ENCODE results near the gene BRD4. TPM values are rescaled to one million over a fixed set of nuclear protein-coding genes. Genes with fewer than 3 reads are reported as not detected.

The BRD4 gene
- total RNA-seq, 2 experiments from 2014 or later: 123 to 125 TPM

GRCh38 chr19:15288146-15288963, 44.0 kb downstream of the BRD4 start:
- CTCF ChIA-PET: interaction anchor here (0.9 to 1.2 kb wide), 2 partner anchors 9 to 18 kb away, joined by 3 read pairs; no protein-coding TSS in a partner anchor
- H3K4me1 Mint-ChIP-seq: peaks cover 91% of the 10 kb centered on the region
- no peak overlapping the region for H3K4me3 Mint-ChIP-seq
- H3K9me3 Mint-ChIP-seq (ENCODE audit: low read depth): no peaks in the 10 kb centered on the region
- no peak for DNase-seq
- H3K36me3 Mint-ChIP-seq: peaks cover 4% of the 10 kb centered on the region
- H3K27me3 Mint-ChIP-seq: no peaks in the 10 kb centered on the region
- peak; percentile 4 for ATAC-seq
- H3K27ac Mint-ChIP-seq: peak overlapping the region; percentile 6

- peaks cover 90% of the 10 kb centered on the region for H3K4me1 Mint-ChIP-seq
- no peaks in the 10 kb centered on the region for H3K9me3 Mint-ChIP-seq (ENCODE audit: low read depth)
- H3K36me3 Mint-ChIP-seq: peaks cover 4% of the 10 kb centered on the region
- no peak for DNase-seq
- H3K4me3 Mint-ChIP-seq: no peak overlapping the region
- peak; percentile 20 for ATAC-seq
- peak overlapping the region; percentile 52 for H3K27ac Mint-ChIP-seq
- CTCF ChIA-PET: interaction anchor here (1.0 kb wide), 1 partner anchor 151 kb away, joined by 3 read pairs; no protein-coding TSS in a partner anchor
- H3K27me3 Mint-ChIP-seq: no peaks in the 10 kb centered on the region
Measured at GRCh38 chr19:15287496-15287895, 44.8 kb downstream of the BRD4 start.

DNA sequence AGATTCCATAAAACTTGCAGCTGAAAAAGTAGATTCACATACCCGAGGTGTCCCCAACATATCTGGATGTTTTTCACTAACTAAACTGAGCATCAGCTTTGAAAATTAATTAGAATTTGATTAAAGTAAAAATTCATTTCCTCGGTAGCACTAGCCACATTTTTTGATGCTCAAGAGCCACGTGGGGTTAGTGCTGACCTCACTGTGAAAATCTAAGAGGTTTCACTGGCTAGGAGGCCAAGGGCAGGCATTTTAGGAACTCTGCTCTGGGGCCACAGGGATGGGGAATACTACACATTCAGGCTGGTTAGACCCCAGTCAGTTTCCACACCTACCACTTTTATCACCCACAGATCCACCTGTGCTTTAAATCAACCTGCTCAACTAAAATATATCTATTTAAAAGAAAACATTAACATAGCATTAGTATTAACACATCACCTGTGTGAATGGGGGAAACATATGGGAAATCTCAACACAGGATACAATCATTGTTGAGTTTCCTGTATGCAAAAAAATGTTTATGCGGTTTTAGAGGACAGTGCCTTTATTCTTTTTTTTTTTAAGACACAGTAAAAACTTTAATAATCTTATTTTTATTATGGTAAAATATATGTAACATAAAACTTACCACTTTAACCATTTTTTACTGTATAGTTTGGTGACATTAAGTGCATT, 45.5 kb downstream of the BRD4 start:
- DNase-seq (no peak), ATAC-seq (no peak)
- Mint-ChIP-seq H3K4me1 (peaks cover 91% of the 10 kb centered on the region), H3K27ac (no peak overlapping the region), H3K27me3 (no peaks in the 10 kb centered on the region), H3K36me3 (no peaks in the 10 kb centered on the region), H3K9me3 (ENCODE audit: low read depth) (no peaks in the 10 kb centered on the region), H3K4me3 (no peak overlapping the region)
- CTCF ChIA-PET: interaction anchor here (1.0 kb wide), 1 partner anchor 152 kb away, joined by 3 read pairs; no protein-coding TSS in a partner anchor

- CTCF ChIA-PET: no interaction called here
- no peak for DNase-seq
- Mint-ChIP-seq H3K27me3 (no peaks in the 10 kb centered on the region), H3K4me3 (no peak overlapping the region), H3K36me3 (no peaks in the 10 kb centered on the region), H3K27ac (no peak overlapping the region), H3K9me3 (ENCODE audit: low read depth) (no peaks in the 10 kb centered on the region), H3K4me1 (peaks cover 88% of the 10 kb centered on the region)
- no peak for ATAC-seq
Measured at GRCh38 chr19:15285896-15286591, 46.3 kb downstream of the BRD4 start.

DNA sequence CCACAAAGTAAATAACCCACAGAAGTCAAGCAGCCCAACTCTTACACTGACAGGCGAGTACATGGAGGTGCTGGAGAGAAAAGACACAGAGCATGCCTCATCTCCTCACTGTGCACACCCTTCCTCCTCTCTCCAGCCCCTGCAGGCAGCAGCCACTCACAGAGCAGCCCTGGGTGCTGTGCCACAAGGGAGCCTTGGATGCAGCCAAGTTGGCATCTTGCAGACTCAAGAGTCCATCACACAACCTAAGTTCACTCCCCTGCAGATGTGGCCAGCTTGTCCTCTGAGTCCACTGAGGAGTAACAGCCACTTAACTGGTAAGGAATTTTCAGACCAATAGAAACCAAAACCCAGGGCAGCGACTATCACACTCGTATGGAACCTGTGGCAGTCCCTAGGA, 47.4 kb downstream of the BRD4 start:
- H3K27ac Mint-ChIP-seq: no peak overlapping the region
- CTCF ChIA-PET: no interaction called here
- DNase-seq (no peak), ATAC-seq (no peak)
- H3K4me3 Mint-ChIP-seq: no peak overlapping the region
- H3K36me3 Mint-ChIP-seq: no peaks in the 10 kb centered on the region
- no peaks in the 10 kb centered on the region for H3K9me3 Mint-ChIP-seq (ENCODE audit: low read depth)
- H3K4me1 Mint-ChIP-seq: peaks cover 84% of the 10 kb centered on the region
- no peaks in the 10 kb centered on the region for H3K27me3 Mint-ChIP-seq

GRCh38 chr19:15284091-15284490, 48.2 kb downstream of the BRD4 start:
- CTCF ChIA-PET: interaction anchor here (1.1 kb wide), 1 partner anchor 18 kb away, joined by 3 read pairs; no protein-coding TSS in a partner anchor

GRCh38 chr19:15283141-15283883, 49.0 kb downstream of the BRD4 start:
- H3K27ac Mint-ChIP-seq: peak overlapping the region; percentile 56
- no peak for ATAC-seq
- CTCF ChIA-PET: interaction anchor here (0.8 to 1.8 kb wide), 3 partner anchors 10 to 106 kb away, joined by 3 to 4 read pairs (median 3); no protein-coding TSS in a partner anchor
- H3K27me3 Mint-ChIP-seq: no peaks in the 10 kb centered on the region
- peaks cover 73% of the 10 kb centered on the region for H3K4me1 Mint-ChIP-seq
- H3K36me3 Mint-ChIP-seq: no peaks in the 10 kb centered on the region
- no peaks in the 10 kb centered on the region for H3K9me3 Mint-ChIP-seq (ENCODE audit: low read depth)
- no peak overlapping the region for H3K4me3 Mint-ChIP-seq
- no peak for DNase-seq

More at GRCh38 chr19:15284091-15284490, 48.2 kb downstream of the BRD4 start:
- H3K4me1 Mint-ChIP-seq: peaks cover 79% of the 10 kb centered on the region
- no peaks in the 10 kb centered on the region for H3K36me3 Mint-ChIP-seq
- H3K27me3 Mint-ChIP-seq: no peaks in the 10 kb centered on the region
- no peak overlapping the region for H3K4me3 Mint-ChIP-seq
- ATAC-seq (no peak), DNase-seq (no peak)
- no peak overlapping the region for H3K27ac Mint-ChIP-seq
- H3K9me3 Mint-ChIP-seq (ENCODE audit: low read depth): no peaks in the 10 kb centered on the region

DNA sequence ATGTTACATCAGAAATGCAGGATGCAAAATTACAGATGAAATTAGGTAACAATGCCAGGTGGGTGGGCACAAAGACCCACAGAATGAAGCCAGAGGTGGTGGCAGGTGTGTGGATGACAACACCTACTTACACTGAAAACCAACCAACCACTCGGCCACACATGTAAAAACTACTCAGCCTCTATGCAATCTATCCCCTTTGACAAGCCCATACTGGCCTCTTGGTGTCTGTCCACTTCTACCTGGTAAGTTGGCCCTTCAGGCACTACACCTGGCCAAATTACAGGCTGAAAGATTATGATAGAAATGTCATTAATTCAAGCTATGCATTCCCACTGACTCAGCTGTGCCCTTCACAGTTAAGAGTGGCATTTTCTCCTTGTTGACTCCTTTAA, 50.0 kb downstream of the BRD4 start:
- no peak for ATAC-seq
- Mint-ChIP-seq H3K4me1 (peaks cover 63% of the 10 kb centered on the region), H3K27me3 (no peaks in the 10 kb centered on the region), H3K9me3 (ENCODE audit: low read depth) (no peaks in the 10 kb centered on the region), H3K36me3 (no peaks in the 10 kb centered on the region), H3K27ac (peak overlapping the region; percentile 53), H3K4me3 (no peak overlapping the region)
- CTCF ChIA-PET: interaction anchor here (1.8 kb wide), 1 partner anchor 105 kb away, joined by 4 read pairs; no protein-coding TSS in a partner anchor
- DNase-seq: no peak

- Mint-ChIP-seq H3K4me1 (peaks cover 60% of the 10 kb centered on the region), H3K4me3 (no peak overlapping the region), H3K27me3 (no peaks in the 10 kb centered on the region)
Measured at GRCh38 chr19:15280915-15281683, 51.2 kb downstream of the BRD4 start.

DNA sequence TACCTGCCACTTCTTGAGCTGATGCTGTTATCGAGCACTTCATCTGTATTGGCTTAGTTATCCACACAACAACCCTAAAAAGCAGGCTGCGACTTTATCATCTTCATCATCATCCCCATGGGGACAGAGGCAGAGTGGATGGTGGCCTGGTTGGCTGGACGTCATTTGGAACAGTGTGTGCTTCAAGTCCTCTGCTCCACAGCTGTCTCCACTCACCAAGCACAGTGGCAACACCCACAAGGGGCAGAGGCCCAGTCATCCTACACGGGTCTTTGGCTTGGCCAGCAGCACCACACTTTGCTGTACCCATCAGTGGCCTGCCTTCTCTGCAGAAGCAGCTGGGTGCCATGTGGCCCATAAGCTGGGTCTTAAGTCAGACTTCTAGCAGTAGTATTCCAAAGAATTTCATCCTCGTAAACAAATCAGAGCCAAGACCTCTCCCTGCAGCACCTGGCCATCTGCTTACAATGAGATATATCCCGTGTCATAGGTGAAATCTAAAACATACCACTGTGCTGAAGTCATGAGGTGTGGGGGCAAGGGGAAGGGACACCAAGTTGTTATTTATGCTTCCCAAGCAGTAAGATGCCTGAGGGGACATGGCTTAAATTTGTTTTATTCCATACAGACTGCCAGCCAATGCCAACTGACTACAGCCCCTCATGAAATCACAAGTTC, 52.2 kb downstream of the BRD4 start:
- H3K9me3 Mint-ChIP-seq (ENCODE audit: low read depth): no peaks in the 10 kb centered on the region
- H3K27ac Mint-ChIP-seq: no peak overlapping the region
- CTCF ChIA-PET: interaction anchor here (0.9 kb wide), 1 partner anchor 13 kb away, joined by 3 read pairs; no protein-coding TSS in a partner anchor
- H3K36me3 Mint-ChIP-seq: no peaks in the 10 kb centered on the region
- no peak for DNase-seq
- no peaks in the 10 kb centered on the region for H3K27me3 Mint-ChIP-seq
- no peak for ATAC-seq
- H3K4me3 Mint-ChIP-seq: no peak overlapping the region
- peaks cover 54% of the 10 kb centered on the region for H3K4me1 Mint-ChIP-seq

More at GRCh38 chr19:15280915-15281683, 51.2 kb downstream of the BRD4 start:
- no peaks in the 10 kb centered on the region for H3K9me3 Mint-ChIP-seq (ENCODE audit: low read depth)
- CTCF ChIA-PET: interaction anchor here (0.6 to 0.9 kb wide), 2 partner anchors 12 to 189 kb away, joined by 3 read pairs; no protein-coding TSS in a partner anchor
- ATAC-seq: no peak
- DNase-seq: no peak
- H3K27ac Mint-ChIP-seq: peak overlapping the region; percentile 35
- H3K36me3 Mint-ChIP-seq: no peaks in the 10 kb centered on the region

GRCh38 chr19:15279326-15279904, 52.9 kb downstream of the BRD4 start:
- no peak for ATAC-seq
- CTCF ChIA-PET: no interaction called here
- no peaks in the 10 kb centered on the region for H3K9me3 Mint-ChIP-seq (ENCODE audit: low read depth)
- H3K4me1 Mint-ChIP-seq: peaks cover 46% of the 10 kb centered on the region
- no peak for DNase-seq
- no peak overlapping the region for H3K27ac Mint-ChIP-seq
- no peaks in the 10 kb centered on the region for H3K36me3 Mint-ChIP-seq
- H3K27me3 Mint-ChIP-seq: no peaks in the 10 kb centered on the region
- H3K4me3 Mint-ChIP-seq: no peak overlapping the region

Data from activated CD8-positive, alpha-beta memory T cell treated with anti-CD3 and anti-CD28 coated beads, Interleukin-2, amount 10 ng/mL, durations not matched to agents 7 days and 5 days (primary cell).